GM10266 (cell line): Measurements from ENCODE around the gene FAM217B.
"Not testable (repeated sequence)": the region's sequence is repeated elsewhere in the genome, so short reads cannot be mapped to it uniquely, and the experiment has no call there.

Experiments
- DNase-seq: peaks from one replicate; pipeline ENCODE4 v3.0.0; 2012; ENCODE audit errors: extremely low spot score
- TF ChIP-seq, protein P1 (sequence below): IDR thresholded peaks from 2 replicates; pipeline ENCODE4 v1.5.1; 2012; ENCODE audit warnings: mild to moderate bottlenecking, low read depth; ENCODE audit not compliant: control insufficient read depth, insufficient read depth; ENCODE audit errors: missing control alignments

Gene FAM217B

DNA sequence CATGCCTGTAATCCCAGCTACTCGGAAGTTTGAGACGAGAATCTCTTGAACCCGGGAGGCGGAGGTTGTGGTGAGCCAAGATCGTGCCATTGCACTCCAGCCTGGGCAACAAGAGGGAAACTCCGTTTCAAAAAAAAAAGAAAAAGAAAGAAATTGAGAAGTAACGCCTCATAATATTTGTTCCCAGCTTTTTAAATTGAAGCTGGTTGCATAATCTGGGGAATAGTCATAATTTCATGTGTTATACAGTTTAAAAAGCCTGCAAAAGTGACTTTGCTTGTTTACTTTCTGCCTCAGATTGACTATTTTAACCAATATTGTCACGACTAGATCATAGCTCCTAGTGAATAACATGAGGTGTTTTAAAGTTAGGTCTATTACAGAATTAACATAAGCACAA is 7.2 kb downstream of the FAM217B start:
- TF ChIP-seq, protein P1, sequence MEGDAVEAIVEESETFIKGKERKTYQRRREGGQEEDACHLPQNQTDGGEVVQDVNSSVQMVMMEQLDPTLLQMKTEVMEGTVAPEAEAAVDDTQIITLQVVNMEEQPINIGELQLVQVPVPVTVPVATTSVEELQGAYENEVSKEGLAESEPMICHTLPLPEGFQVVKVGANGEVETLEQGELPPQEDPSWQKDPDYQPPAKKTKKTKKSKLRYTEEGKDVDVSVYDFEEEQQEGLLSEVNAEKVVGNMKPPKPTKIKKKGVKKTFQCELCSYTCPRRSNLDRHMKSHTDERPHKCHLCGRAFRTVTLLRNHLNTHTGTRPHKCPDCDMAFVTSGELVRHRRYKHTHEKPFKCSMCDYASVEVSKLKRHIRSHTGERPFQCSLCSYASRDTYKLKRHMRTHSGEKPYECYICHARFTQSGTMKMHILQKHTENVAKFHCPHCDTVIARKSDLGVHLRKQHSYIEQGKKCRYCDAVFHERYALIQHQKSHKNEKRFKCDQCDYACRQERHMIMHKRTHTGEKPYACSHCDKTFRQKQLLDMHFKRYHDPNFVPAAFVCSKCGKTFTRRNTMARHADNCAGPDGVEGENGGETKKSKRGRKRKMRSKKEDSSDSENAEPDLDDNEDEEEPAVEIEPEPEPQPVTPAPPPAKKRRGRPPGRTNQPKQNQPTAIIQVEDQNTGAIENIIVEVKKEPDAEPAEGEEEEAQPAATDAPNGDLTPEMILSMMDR = no peak
- no peak for DNase-seq

DNA sequence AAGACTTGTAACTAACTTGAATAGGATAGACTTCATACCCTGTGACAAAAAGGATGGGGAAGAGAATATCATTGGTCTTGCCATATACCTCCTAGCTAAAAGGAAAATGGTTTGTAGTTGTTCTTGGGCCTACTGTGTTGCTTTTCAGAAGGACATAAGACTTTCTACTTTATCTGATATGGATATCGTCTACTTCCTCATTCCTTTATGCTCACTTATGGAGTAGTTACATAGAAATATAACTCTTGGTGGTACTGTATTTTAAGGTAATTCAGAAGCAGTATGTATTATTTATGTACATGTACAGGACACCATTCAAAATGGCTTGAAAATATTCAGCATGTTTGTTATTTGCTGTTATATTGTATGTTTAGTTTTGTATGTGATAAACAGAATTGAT is 8.0 kb downstream of the FAM217B start:
- TF ChIP-seq, protein P1 = no peak
- no peak for DNase-seq

- no peak for DNase-seq
- TF ChIP-seq, protein P1 = peak; percentile 59
Measured at GRCh38 chr20:59948828-59949720, 8.9 kb downstream of the FAM217B start.

DNA sequence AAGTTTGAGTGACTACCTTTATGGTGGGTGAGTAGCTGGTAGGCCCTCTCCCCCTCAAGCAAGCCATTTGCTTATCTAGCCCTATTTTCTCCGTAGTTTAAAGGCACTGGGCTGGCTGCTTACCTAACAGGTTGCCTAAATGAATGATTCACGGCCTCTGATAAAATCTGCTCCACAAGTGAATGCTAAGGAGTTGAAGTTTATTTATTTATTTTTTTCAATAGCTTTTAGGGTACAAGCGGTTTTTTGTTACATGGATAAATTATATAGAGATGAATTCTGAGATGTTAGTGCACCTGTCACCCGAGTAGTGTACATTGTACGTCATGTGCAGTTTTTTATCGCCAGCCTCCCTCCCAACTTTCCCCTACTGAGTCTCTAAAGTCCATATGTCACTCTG is 9.7 kb downstream of the FAM217B start:
- TF ChIP-seq, protein P1 = no peak

DNA sequence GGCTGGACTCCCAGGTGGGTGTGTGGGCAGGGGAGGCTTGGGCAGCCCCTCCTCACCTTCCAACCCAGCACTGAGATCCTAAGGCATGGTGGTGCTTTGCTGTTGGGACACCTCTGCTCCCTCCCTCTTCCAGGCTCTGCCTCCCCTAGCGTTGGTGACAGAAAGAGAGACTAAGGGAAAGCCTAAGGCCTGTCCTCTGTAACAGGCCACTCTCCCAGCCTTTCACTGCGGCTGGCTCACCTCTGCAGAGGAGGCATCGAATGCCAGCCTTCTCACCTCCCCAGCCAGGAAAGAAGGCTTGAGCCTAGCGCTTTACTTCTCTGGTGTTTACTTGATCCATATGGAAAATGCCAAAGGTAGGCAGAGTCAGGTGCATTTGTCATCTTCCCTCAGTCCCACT is 14.5 kb downstream of the FAM217B start:
- TF ChIP-seq, protein P1 = no peak
- DNase-seq = no peak

More for the DNA sequence above, 9.7 kb downstream of the FAM217B start:
- no peak for DNase-seq

GRCh38 chr20:59955131-59955796 is 15.1 kb downstream of the FAM217B start:
- no peak for DNase-seq
- TF ChIP-seq, protein P1 = peak; percentile 18

DNA sequence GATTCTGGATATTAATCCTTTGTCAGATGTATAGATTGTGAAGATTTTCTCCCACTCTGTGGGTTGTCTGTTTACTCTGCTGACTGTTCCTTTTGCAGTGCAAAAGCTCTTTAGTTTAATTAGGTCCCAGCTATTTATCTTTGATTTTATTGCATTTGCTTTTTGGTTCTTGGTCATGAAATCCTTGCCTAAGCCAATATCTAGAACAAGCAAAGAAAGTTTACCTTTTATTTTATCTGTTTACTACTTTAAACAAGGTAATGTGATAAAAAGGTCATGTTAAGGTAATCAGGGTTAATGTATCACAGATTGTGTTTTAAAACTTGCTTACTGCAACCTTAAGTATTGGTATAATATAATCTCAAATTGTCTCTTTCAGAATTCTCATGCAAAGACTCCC is 17.4 kb downstream of the FAM217B start:
- DNase-seq = not testable (repeated sequence)
